HepG2 (cell line): Measurements from ENCODE around the gene NSMCE1. TPM values are rescaled to one million over a fixed set of nuclear protein-coding genes. Genes with fewer than 3 reads are reported as not detected.
A peak's percentile ranks its signal among the peaks of the same experiment; 100 is the strongest.

ENCODE experiments used
- ATF7-NPFF ChIP-seq: sonication (generic); formaldehyde crosslinking; IDR thresholded peaks from 2 replicates; pipeline ENCODE4 v1.8.1; 2023; ENCODE audit warnings: mild to moderate bottlenecking, low read depth, missing genetic modification reagents, moderate library complexity
- FOXJ3 ChIP-seq: sonication (generic); formaldehyde crosslinking; IDR thresholded peaks from 2 replicates; pipeline ENCODE4 v1.4.0; 2020; ENCODE audit warnings: missing genetic modification reagents, mild to moderate bottlenecking, borderline replicate concordance
- FOXP1 ChIP-seq, 2 experiments: fragments of 450-650 bp in 1 of 2; IDR thresholded peaks; 2 replicates each; pipeline ENCODE4 v1.6.1; 2017 to 2018; ENCODE audit warnings: antibody characterized with exemption in 1 of 2
- GRHL1 ChIP-seq: sonication (generic); formaldehyde crosslinking; conservative IDR thresholded peaks from 2 replicates; pipeline ENCODE4 v1.8.0; 2022; ENCODE audit warnings: missing genetic modification reagents
- GTF3A ChIP-seq: sonication (generic); formaldehyde crosslinking; conservative IDR thresholded peaks from 2 replicates; pipeline ENCODE4 v1.4.0; 2020; ENCODE audit warnings: mild to moderate bottlenecking, missing genetic modification reagents
- GZF1 ChIP-seq: sonication (generic); formaldehyde crosslinking; IDR thresholded peaks from 2 replicates; pipeline ENCODE4 v1.5.1; 2020; ENCODE audit warnings: mild to moderate bottlenecking, missing genetic modification reagents
- HNF1B ChIP-seq: sonication (generic); formaldehyde crosslinking; IDR thresholded peaks from 2 replicates; pipeline ENCODE4 v1.5.1; 2020; ENCODE audit warnings: mild to moderate bottlenecking, moderate library complexity, missing genetic modification reagents
- KDM3A ChIP-seq: IDR thresholded peaks from 2 replicates; pipeline ENCODE4 v1.6.1; 2018; ENCODE audit warnings: low read depth, missing compliant biosample characterization
- LBX2 ChIP-seq: sonication (generic); formaldehyde crosslinking; IDR thresholded peaks from 2 replicates; pipeline ENCODE4 v1.5.0; 2020; ENCODE audit warnings: missing genetic modification reagents, mild to moderate bottlenecking, borderline replicate concordance
- TFAP4 ChIP-seq: sonication (generic); IDR thresholded peaks from 2 replicates; pipeline ENCODE4 v1.6.1; 2016; ENCODE audit warnings: low read depth, borderline replicate concordance
- ZBTB2 ChIP-seq: sonication (generic); formaldehyde crosslinking; IDR thresholded peaks from 2 replicates; pipeline ENCODE4 v1.8.0; 2022; ENCODE audit warnings: low read depth, missing genetic modification reagents
- ZBTB25 ChIP-seq: IDR thresholded peaks from 2 replicates; pipeline ENCODE4 v1.6.1; 2018; ENCODE audit warnings: missing genetic modification reagents
- ZNF331 ChIP-seq: sonication (generic); formaldehyde crosslinking; IDR thresholded peaks from 2 replicates; pipeline ENCODE4 v1.4.0; 2020; ENCODE audit warnings: missing genetic modification reagents
- ZNF362 ChIP-seq: sonication (generic); formaldehyde crosslinking; IDR thresholded peaks from 2 replicates; pipeline ENCODE4 v1.4.0; 2020; ENCODE audit warnings: missing genetic modification reagents, mild to moderate bottlenecking, borderline replicate concordance
- ZNF367 ChIP-seq: sonication (generic); formaldehyde crosslinking; IDR thresholded peaks from 2 replicates; pipeline ENCODE4 v1.4.0; 2020; ENCODE audit warnings: missing genetic modification reagents, borderline replicate concordance
- ZNF510 ChIP-seq: sonication (generic); formaldehyde crosslinking; IDR thresholded peaks from 2 replicates; pipeline ENCODE4 v1.4.0; 2020; ENCODE audit warnings: low read depth, mild to moderate bottlenecking, missing genetic modification reagents
- ZNF777 ChIP-seq: sonication (generic); formaldehyde crosslinking; IDR thresholded peaks from 2 replicates; pipeline ENCODE4 v1.4.0; 2020; ENCODE audit warnings: missing genetic modification reagents
- ZNF800 ChIP-seq: sonication (generic); formaldehyde crosslinking; IDR thresholded peaks from 2 replicates; pipeline ENCODE4 v1.4.0; 2020; ENCODE audit warnings: missing genetic modification reagents
- polyA plus RNA-seq, 8 experiments: library from polyadenylated mRNA; depleted of rRNA in 3 of 8; stranded (reverse) in 7 of 8; unstranded in 1 of 8; fragments of >200 nt; fragmentation: Illumina TruSeq in 4 of 8; extraction: Trizol in 4 of 8; gene quantifications; 2 replicates each; pipeline versions ENCODE4 v1.2.1 to v1.2.3, GENCODE V29; 2011 to 2016; ENCODE audit warnings: low read depth in 4 of 8, missing spikeins in 1 of 8, mixed read lengths in 1 of 8; ENCODE audit not compliant: insufficient read depth in 1 of 8
- total RNA-seq, 5 experiments: library from RNA; depleted of rRNA; stranded (reverse); fragments of >200 nt; fragmentation: Illumina TruSeq; extraction: Trizol; gene quantifications; 2 replicates each; pipeline ENCODE4 v1.2.3, GENCODE V29; 2016; ENCODE audit warnings: low read depth in 1 of 5

Gene NSMCE1
- total and polyA plus RNA-seq, 2 of the 13 experiments (the other 11 are each of a cell fraction or from before 2014, with no cell fraction given) = 42.7 to 52.9 TPM

GRCh38 chr16:27314161-27314723 lies 45.7 kb upstream of the NSMCE1 start (continued):
- TF ChIP-seq ZBTB25 (CRISPR knock-in tag) = no peak
- no peak for TF ChIP-seq ZNF362 (CRISPR knock-in tag)
- no peak for TF ChIP-seq GZF1 (CRISPR knock-in tag)
- no peak for TF ChIP-seq GTF3A (CRISPR knock-in tag)
- no peak for TF ChIP-seq LBX2
- no peak for TF ChIP-seq HNF1B
- TF ChIP-seq FOXP1 (IDR thresholded peaks at IDR 0.05) = no peak
- TF ChIP-seq FOXP1 (CRISPR knock-in tag; IDR thresholded peaks at IDR 0.05) = no peak
- TF ChIP-seq FOXJ3 (CRISPR knock-in tag) = no peak
- TF ChIP-seq ZNF367 (CRISPR knock-in tag) = no peak
- no peak for TF ChIP-seq ZBTB2 (CRISPR knock-in tag)
- no peak for TF ChIP-seq TFAP4
- peak; percentile 71; the same call in 1 of the 2 replicates for TF ChIP-seq ZNF777 (CRISPR knock-in tag)
- no peak for TF ChIP-seq ZNF800 (CRISPR knock-in tag)
- peak; percentile 11; the same call in 1 of the 2 replicates for TF ChIP-seq ZNF331
- TF ChIP-seq KDM3A (CRISPR knock-in tag) = no peak
- no peak for TF ChIP-seq GRHL1 (CRISPR knock-in tag)
- TF ChIP-seq ZNF510 (CRISPR knock-in tag) = no peak
- TF ChIP-seq ATF7-NPFF (CRISPR knock-in tag) = peak; percentile 44; the same call in 1 of the 2 replicates
